DMS53 (cell line): Measurements from ENCODE around the gene PDX1.
"Not testable (repeated sequence)": the region's sequence is repeated elsewhere in the genome, so short reads cannot be mapped to it uniquely, and the experiment has no call there.

Experiments
- DNase-seq: peaks from one replicate; lab custom pipeline; 2025; lab: John Stamatoyannopoulos, UW

The PDX1 gene

GRCh38 chr13:27956576-27957300 lies 36.9 kb downstream of the PDX1 start:
- no peak for DNase-seq

GRCh38 chr13:27959976-27960361 lies 40.2 kb downstream of the PDX1 start:
- no peak for DNase-seq

GRCh38 chr13:27960362-27961226 lies 40.8 kb downstream of the PDX1 start:
- DNase-seq = peak; percentile 97

GRCh38 chr13:27961227-27962085 lies 41.7 kb downstream of the PDX1 start:
- no peak for DNase-seq

GRCh38 chr13:27962128-27962841 lies 42.5 kb downstream of the PDX1 start:
- no peak for DNase-seq

GRCh38 chr13:27962982-27963381 lies 43.2 kb downstream of the PDX1 start:
- no peak for DNase-seq

GRCh38 chr13:27963491-27963890 lies 43.7 kb downstream of the PDX1 start:
- DNase-seq = no peak

GRCh38 chr13:27964206-27964605 lies 44.4 kb downstream of the PDX1 start:
- DNase-seq = not testable (repeated sequence)

GRCh38 chr13:27964741-27965323 lies 45.0 kb downstream of the PDX1 start:
- no peak for DNase-seq

- DNase-seq = no peak
Observed at GRCh38 chr13:27965343-27965739, 45.5 kb downstream of the PDX1 start.

GRCh38 chr13:27965740-27966640 lies 46.2 kb downstream of the PDX1 start:
- DNase-seq = no peak

- peak; percentile 45 for DNase-seq
Observed at GRCh38 chr13:27966641-27967202, 46.9 kb downstream of the PDX1 start.

GRCh38 chr13:27967203-27967735 lies 47.5 kb downstream of the PDX1 start:
- peak; percentile 58 for DNase-seq

- DNase-seq = peak; percentile 69
Observed at GRCh38 chr13:27967736-27968315, 48.0 kb downstream of the PDX1 start.

GRCh38 chr13:27968316-27969081 lies 48.7 kb downstream of the PDX1 start:
- peak; percentile 75 for DNase-seq

- DNase-seq = peak; percentile 82
Observed at GRCh38 chr13:27969082-27969865, 49.5 kb downstream of the PDX1 start, which contains the start of gene CDX2. TSS of gene CDX2 (minus strand) at chr13:27969315. CDS start at chr13:27969006, 309 bp downstream.

GRCh38 chr13:27969866-27970229 lies 50.0 kb downstream of the PDX1 start:
- no peak for DNase-seq
